ENCODE results near the gene MAP2K5.

MAP2K5 gene

GRCh38 chr15:67512140-67512539 is 30.4 kb upstream of the MAP2K5 start:
- no peak for TF ChIP-seq CTCF (IDR thresholded peaks at IDR 0.05; ENCODE audit: insufficient read depth, missing control alignments)
- FAIRE-seq (no peak), DNase-seq (ENCODE audit: insufficient read length, low spot score) (no peak)

- FAIRE-seq: no peak
- TF ChIP-seq CTCF (IDR thresholded peaks at IDR 0.05; ENCODE audit: insufficient read depth, missing control alignments): no peak
Measured at GRCh38 chr15:67512933-67513714, 29.4 kb upstream of the MAP2K5 start.

GRCh38 chr15:67515090-67515489 is 27.4 kb upstream of the MAP2K5 start:
- no peak for DNase-seq (ENCODE audit: insufficient read length, low spot score)
- FAIRE-seq: no peak
- no peak for TF ChIP-seq CTCF (IDR thresholded peaks at IDR 0.05; ENCODE audit: insufficient read depth, missing control alignments)

More at GRCh38 chr15:67512933-67513714, 29.4 kb upstream of the MAP2K5 start:
- DNase-seq (ENCODE audit: insufficient read length, low spot score): no peak

- TF ChIP-seq CTCF (IDR thresholded peaks at IDR 0.05; ENCODE audit: insufficient read depth, missing control alignments): no peak
- DNase-seq (ENCODE audit: insufficient read length, low spot score) (no peak), FAIRE-seq (no peak)
Measured at GRCh38 chr15:67515557-67515956, 26.9 kb upstream of the MAP2K5 start.

- DNase-seq (ENCODE audit: insufficient read length, low spot score): no peak
- no peak for FAIRE-seq
- TF ChIP-seq CTCF (IDR thresholded peaks at IDR 0.05; ENCODE audit: insufficient read depth, missing control alignments): no peak
Measured at GRCh38 chr15:67520321-67521028, 22.0 kb upstream of the MAP2K5 start.

- no peak for TF ChIP-seq CTCF (IDR thresholded peaks at IDR 0.05; ENCODE audit: insufficient read depth, missing control alignments)
- no peak for FAIRE-seq
- peak; percentile 75 for DNase-seq (ENCODE audit: insufficient read length, low spot score)
Measured at GRCh38 chr15:67521029-67521782, 21.3 kb upstream of the MAP2K5 start, which contains the start of gene C15orf61. TSS of gene C15orf61 (plus strand) at chr15:67521131. CDS start at chr15:67521249, 118 bp downstream.
